Activated CD4-positive, CD25-positive, alpha-beta regulatory T cell treated with anti-CD3 and anti-CD28 coated beads, Interleukin-2, amount 50 U/mL, for 24 hours (primary cell): Measurements from ENCODE around the gene CATSPER1.

Source experiments
- ATAC-seq, 2 donors: fragments of 150-1000 bp; cut with Tn5 transposase; one replicate each; pipeline ENCODE4 v1.10.0; 2021; ENCODE audit warnings: mild to moderate bottlenecking in 1 of 2, moderate library complexity in 1 of 2

CATSPER1 gene

DNA sequence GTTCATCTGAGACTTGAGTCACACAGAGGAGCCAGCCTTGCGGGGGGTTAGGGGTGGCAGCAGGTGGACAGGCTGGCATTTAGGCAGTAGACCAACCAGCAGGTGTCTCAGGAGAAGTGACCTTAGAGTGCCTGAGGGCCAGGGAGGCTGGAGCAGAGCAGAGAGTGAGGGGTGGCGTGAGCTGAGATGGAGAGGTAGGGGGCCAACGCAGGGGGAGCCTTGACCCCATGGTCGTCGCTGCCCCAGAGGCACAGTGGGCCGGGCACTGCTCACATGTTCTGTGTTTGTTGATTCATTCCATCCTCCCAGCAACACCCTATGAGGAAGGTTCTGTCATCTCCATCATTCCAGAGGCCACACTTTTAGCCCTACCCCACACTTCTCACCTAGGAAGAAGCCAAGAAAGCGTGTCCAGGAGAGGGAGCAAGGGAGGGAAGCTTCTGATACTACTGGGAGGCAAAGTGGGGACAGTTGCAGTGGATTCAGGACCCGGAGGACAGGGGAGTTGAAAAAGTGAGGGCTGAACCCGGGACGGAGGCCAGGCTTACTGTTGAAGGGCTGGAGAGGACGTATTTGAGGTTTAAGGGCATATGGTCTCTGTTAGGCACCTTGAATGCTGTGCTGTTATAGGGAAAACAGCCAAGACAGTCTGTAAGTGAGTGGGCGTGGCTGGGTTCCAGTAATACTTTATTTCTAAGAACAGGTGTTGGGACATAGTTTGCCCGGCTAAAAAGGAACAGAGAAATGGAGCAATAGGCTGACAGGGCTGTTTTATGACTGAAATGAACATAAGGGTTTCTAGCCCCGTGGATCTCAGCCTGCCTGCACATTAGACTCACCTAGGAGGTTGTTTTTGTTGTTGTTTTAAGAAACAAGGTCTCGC is 57.4 kb downstream of the CATSPER1 start:
- ATAC-seq, result no peak

DNA sequence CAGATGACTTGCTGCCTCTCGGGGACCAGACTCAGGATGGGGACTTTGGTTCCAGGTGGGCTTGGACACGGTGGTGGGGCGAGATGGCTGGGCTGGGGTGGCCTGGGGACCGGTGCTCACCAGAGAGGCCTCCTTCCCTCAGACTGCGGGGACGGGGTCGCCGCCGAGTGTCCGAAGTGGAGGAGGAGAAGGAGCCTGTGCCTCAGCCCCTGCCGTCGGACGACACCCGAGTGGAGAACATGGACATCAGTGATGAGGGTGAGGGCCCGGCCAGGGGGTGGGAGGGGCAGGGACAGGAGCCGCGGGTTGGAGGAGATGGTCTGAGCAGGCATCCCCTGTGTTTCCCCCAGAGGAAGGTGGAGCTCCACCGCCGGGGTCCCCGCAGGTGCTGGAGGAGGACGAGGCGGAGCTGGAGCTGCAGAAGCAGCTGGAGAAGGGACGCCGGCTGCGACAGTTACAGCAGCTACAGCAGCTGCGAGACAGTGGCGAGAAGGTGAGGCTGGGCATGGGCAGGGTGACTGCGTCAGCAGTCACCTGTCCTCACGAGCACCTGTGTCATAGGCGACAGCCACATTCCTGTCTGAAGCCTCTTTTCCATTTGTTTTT is 58.8 kb downstream of the CATSPER1 start:
- no peak for ATAC-seq
